Glutamatergic neuron (in vitro differentiated cells): Measurements from ENCODE around the gene MED13L. TPM values are rescaled to one million over a fixed set of nuclear protein-coding genes. Genes with fewer than 3 reads are reported as not detected.
A peak's percentile ranks its signal among the peaks of the same experiment; 100 is the strongest.
"Not testable (repeated sequence)": the region's sequence is repeated elsewhere in the genome, so short reads cannot be mapped to it uniquely, and the experiment has no call there.

Source experiments
- DNase-seq: peaks from one replicate; pipeline ENCODE4 v3.0.0; 2022
- H3K27ac Mint-ChIP-seq: one replicate; pipeline ENCODE4 v1.8.0; 2020; ENCODE audit warnings: mild to moderate bottlenecking, mixed read lengths, inconsistent platforms; ENCODE audit not compliant: unreplicated experiment
- H3K27me3 Mint-ChIP-seq: one replicate; pipeline ENCODE4 v1.8.0; 2020; ENCODE audit warnings: mild to moderate bottlenecking, moderate library complexity, mixed read lengths, inconsistent platforms; ENCODE audit not compliant: unreplicated experiment
- H3K36me3 Mint-ChIP-seq: one replicate; pipeline ENCODE4 v1.8.0; 2020; ENCODE audit warnings: mild to moderate bottlenecking, mixed read lengths, inconsistent platforms; ENCODE audit not compliant: unreplicated experiment
- H3K4me1 Mint-ChIP-seq: one replicate; pipeline ENCODE4 v1.8.0; 2020; ENCODE audit warnings: mild to moderate bottlenecking, low read depth, mixed read lengths, inconsistent platforms; ENCODE audit not compliant: unreplicated experiment
- H3K4me3 Mint-ChIP-seq: one replicate; pipeline ENCODE4 v1.8.0; 2020; ENCODE audit warnings: mild to moderate bottlenecking, mixed read lengths, inconsistent platforms; ENCODE audit not compliant: unreplicated experiment
- H3K9me3 Mint-ChIP-seq: one replicate; pipeline ENCODE4 v1.8.0; 2020; ENCODE audit warnings: mild to moderate bottlenecking, moderate library complexity, mixed read lengths, inconsistent platforms; ENCODE audit not compliant: unreplicated experiment
- total RNA-seq: library from RNA; stranded (reverse); fragmentation: NEBNext Ultra II Directional; extraction: Animal tissue kit (Norgen Biotek cat#: 25700); gene quantifications from one replicate; pipeline ENCODE4 v1.2.1, GENCODE V29; 2021; ENCODE audit not compliant: unreplicated experiment
- TF ChIP-seq, protein P1 (sequence below): fragments of 200-600 bp; sonication (generic); IDR thresholded peaks from one replicate; pipeline ENCODE4 v1.5.0; 2021; ENCODE audit not compliant: partially characterized antibody, unreplicated experiment

Gene MED13L
- total RNA-seq, 1 donor from 2014 or later: 95.5 TPM

DNA sequence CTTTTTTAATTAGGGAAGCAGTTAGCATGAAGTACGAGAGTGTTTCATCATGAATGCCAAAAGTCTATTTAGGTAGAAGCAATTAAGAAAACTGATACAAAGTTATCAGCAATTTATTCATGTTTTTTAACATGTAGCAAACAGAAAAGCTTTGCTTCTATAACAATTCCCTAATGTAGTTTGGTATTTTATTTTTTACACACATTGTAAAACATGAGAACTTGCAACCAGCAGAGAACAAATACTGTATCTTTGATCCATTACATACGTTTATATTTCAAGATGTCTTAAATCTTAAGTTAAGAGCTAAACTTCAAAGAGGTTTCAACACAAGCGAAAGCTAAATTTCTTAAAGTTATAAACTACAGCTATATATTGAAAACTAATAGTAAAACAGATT, 39.3 kb downstream of the MED13L start:
- Mint-ChIP-seq H3K4me1 (peaks cover 8% of the 10 kb centered on the region), H3K36me3 (no peaks in the 10 kb centered on the region), H3K27me3 (no peaks in the 10 kb centered on the region), H3K9me3 (no peaks in the 10 kb centered on the region), H3K4me3 (no peak overlapping the region), H3K27ac (no peak overlapping the region)
- DNase-seq: no peak
- TF ChIP-seq, protein P1, sequence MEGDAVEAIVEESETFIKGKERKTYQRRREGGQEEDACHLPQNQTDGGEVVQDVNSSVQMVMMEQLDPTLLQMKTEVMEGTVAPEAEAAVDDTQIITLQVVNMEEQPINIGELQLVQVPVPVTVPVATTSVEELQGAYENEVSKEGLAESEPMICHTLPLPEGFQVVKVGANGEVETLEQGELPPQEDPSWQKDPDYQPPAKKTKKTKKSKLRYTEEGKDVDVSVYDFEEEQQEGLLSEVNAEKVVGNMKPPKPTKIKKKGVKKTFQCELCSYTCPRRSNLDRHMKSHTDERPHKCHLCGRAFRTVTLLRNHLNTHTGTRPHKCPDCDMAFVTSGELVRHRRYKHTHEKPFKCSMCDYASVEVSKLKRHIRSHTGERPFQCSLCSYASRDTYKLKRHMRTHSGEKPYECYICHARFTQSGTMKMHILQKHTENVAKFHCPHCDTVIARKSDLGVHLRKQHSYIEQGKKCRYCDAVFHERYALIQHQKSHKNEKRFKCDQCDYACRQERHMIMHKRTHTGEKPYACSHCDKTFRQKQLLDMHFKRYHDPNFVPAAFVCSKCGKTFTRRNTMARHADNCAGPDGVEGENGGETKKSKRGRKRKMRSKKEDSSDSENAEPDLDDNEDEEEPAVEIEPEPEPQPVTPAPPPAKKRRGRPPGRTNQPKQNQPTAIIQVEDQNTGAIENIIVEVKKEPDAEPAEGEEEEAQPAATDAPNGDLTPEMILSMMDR: no peak

DNA sequence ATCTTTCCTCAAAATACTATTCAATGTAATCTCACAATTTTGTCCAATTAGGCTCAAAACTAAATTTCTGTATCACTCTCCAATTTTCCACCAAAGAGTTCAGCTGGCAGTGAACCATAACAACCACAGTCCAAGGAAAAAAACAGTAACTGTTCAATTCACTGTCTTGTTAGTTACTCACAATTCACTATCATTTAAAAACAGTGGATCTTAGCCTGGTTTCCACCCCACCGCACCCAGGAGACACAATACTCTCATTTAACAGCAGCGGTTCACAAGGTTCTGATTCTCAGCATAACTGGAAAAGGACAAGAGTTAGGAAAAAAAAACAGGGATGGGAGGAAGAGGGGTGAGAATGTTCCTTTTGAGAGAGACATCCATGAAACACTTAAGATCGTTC, 40.5 kb downstream of the MED13L start:
- Mint-ChIP-seq H3K9me3 (no peaks in the 10 kb centered on the region), H3K36me3 (no peaks in the 10 kb centered on the region), H3K27me3 (no peaks in the 10 kb centered on the region), H3K4me3 (no peak overlapping the region), H3K4me1 (peaks cover 8% of the 10 kb centered on the region), H3K27ac (no peak overlapping the region)
- DNase-seq: no peak
- TF ChIP-seq, protein P1: no peak

DNA sequence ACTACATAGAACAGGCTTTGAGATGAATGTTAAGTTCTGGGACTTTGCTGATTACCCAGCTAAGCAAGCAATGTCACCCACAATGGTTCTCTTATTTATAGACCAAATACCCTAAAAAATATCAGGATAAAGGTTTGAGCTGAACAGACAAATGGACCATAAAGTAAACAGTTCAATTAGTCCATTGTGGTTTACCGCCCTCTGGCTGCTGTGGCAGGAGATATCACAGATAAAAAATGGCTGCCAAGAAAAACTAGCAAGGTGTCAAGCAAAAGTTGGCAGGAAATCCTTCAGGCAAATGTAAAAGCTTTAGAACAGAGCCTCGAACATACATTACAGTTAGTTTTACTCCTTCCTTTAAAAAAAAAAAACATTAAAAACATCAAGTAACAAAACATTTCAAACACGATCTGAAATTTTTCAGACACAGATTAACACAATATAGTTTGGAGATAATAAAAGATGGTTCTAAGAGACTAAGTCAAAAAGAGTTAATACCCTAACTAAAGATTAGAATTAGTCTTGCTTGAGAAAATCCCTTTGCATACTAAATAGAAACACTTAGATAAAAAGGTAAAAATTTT, 41.3 kb downstream of the MED13L start:
- Mint-ChIP-seq H3K27ac (no peak overlapping the region), H3K27me3 (no peaks in the 10 kb centered on the region), H3K36me3 (no peaks in the 10 kb centered on the region), H3K9me3 (no peaks in the 10 kb centered on the region), H3K4me1 (peaks cover 8% of the 10 kb centered on the region), H3K4me3 (no peak overlapping the region)
- TF ChIP-seq, protein P1: peak; percentile 25
- peak; percentile 35 for DNase-seq

DNA sequence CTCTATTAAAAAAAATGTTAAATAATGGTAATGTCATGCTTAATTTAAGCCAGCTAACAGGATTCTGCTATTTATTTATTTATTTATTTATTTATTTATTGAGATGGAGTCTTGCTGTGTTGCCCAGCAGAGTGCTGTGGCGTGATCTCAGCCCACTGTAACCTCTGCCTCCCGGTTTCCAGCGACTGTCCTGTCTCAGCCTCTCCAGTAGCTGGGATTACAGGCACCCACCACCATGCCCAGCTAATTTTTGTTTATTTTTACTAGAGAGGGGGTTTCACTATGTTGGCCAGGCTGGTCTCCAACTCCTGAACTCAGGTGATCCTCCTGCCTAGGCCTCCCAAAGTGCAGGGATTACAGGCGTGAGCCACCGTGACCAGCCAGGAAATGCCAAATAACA, 43.3 kb downstream of the MED13L start:
- DNase-seq, H3K27me3 Mint-ChIP-seq, H3K27ac Mint-ChIP-seq, H3K9me3 Mint-ChIP-seq, H3K36me3 Mint-ChIP-seq, H3K4me1 Mint-ChIP-seq, H3K4me3 Mint-ChIP-seq: not testable (repeated sequence)

DNA sequence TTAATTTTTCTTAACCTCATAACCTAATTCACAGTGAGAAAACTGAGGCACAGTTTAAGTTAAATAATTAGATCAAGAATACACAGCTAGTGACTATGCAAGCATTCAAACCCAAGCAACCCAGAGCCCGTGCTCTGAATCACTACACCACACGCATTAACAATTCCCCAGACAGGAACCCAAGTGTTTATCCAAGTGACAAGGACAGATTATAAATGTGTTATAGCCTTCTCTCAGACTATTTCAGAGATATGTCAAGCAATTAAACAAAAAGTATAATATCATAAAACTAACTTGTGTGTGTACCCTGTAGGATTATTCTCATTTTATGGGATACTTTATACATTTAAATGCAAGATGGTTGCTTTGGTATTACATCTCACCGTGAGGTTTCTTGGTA, 43.8 kb downstream of the MED13L start:
- DNase-seq: no peak
- Mint-ChIP-seq H3K9me3 (no peaks in the 10 kb centered on the region), H3K4me3 (no peak overlapping the region), H3K27ac (no peak overlapping the region), H3K27me3 (no peaks in the 10 kb centered on the region), H3K4me1 (peaks cover 8% of the 10 kb centered on the region), H3K36me3 (no peaks in the 10 kb centered on the region)
- TF ChIP-seq, protein P1: no peak
